PC-9 (cell line): ENCODE results near the gene MANF.

Source experiments
- EZH2 ChIP-seq: fragments of 200-600 bp; sonication (generic); IDR thresholded peaks from 2 replicates; pipeline ENCODE4 v1.8.0; 2017; ENCODE audit warnings: antibody characterized with exemption, low read depth
- TF ChIP-seq, protein P1 (sequence below): fragments of 200-600 bp; sonication (generic); conservative IDR thresholded peaks from 2 replicates; pipeline ENCODE4 v1.6.1; 2017; ENCODE audit warnings: mixed run types, antibody characterized with exemption, mild to moderate bottlenecking, moderate library complexity

DNA sequence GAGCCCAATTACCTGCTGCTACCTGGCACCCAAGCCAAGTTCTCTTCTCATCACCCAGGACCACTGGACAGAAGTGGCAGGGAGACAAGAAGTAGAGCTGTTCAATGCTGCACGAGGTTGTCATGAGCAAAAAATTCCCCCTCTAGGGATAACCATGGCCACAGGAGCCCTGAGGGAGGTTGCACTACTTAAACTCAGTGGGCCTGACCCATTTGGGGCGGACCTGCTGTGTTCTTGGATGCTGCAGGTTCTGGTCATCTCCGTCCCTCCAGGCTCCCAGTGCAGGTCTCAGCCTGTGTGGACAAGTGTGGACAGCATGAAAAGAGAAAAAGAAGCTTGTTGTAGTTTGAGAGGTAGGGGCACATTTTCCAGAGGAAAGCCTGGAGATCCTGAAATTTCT is 26.1 kb upstream of the MANF start:
- TF ChIP-seq, protein P1, sequence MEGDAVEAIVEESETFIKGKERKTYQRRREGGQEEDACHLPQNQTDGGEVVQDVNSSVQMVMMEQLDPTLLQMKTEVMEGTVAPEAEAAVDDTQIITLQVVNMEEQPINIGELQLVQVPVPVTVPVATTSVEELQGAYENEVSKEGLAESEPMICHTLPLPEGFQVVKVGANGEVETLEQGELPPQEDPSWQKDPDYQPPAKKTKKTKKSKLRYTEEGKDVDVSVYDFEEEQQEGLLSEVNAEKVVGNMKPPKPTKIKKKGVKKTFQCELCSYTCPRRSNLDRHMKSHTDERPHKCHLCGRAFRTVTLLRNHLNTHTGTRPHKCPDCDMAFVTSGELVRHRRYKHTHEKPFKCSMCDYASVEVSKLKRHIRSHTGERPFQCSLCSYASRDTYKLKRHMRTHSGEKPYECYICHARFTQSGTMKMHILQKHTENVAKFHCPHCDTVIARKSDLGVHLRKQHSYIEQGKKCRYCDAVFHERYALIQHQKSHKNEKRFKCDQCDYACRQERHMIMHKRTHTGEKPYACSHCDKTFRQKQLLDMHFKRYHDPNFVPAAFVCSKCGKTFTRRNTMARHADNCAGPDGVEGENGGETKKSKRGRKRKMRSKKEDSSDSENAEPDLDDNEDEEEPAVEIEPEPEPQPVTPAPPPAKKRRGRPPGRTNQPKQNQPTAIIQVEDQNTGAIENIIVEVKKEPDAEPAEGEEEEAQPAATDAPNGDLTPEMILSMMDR = no peak
- TF ChIP-seq EZH2 = no peak
